GM21381 (cell line): Measurements from ENCODE around the gene HMGN1.
A peak's percentile ranks its signal among the peaks of the same experiment; 100 is the strongest.
"Not testable (repeated sequence)": the region's sequence is repeated elsewhere in the genome, so short reads cannot be mapped to it uniquely, and the experiment has no call there.

Source experiments
- ATAC-seq: cut with Tn5 transposase; IDR thresholded peaks from one replicate; pipeline ENCODE4 v1.9.1; 2021; ENCODE audit warnings: mild to moderate bottlenecking, moderate library complexity; ENCODE audit not compliant: unreplicated experiment

Gene HMGN1

GRCh38 chr21:39348355-39349210 is at the start of gene HMGN1:
TSS of gene HMGN1 (minus strand) at chr21:39349088. CDS start at chr21:39348917, 171 bp downstream.
- ATAC-seq: peak; percentile 49

GRCh38 chr21:39397646-39398385 is 48.9 kb upstream of the HMGN1 start:
- ATAC-seq: no peak

GRCh38 chr21:39392981-39393380 is 44.1 kb upstream of the HMGN1 start:
- ATAC-seq: no peak

GRCh38 chr21:39390212-39390765 is 41.4 kb upstream of the HMGN1 start:
- no peak for ATAC-seq

- peak; percentile 8 for ATAC-seq
Observed at GRCh38 chr21:39388811-39389155, 39.9 kb upstream of the HMGN1 start.

GRCh38 chr21:39388038-39388810 is 39.3 kb upstream of the HMGN1 start:
- peak; percentile 74 for ATAC-seq

- ATAC-seq: peak; percentile 67
Observed at GRCh38 chr21:39387461-39388037, 38.7 kb upstream of the HMGN1 start.

GRCh38 chr21:39386899-39387298 is 38.0 kb upstream of the HMGN1 start:
- ATAC-seq: no peak

- no peak for ATAC-seq
Observed at GRCh38 chr21:39386194-39386593, 37.3 kb upstream of the HMGN1 start.

GRCh38 chr21:39385299-39386145 is 36.6 kb upstream of the HMGN1 start:
- no peak for ATAC-seq

- ATAC-seq: no peak
Observed at GRCh38 chr21:39384674-39385298, 35.9 kb upstream of the HMGN1 start.

- ATAC-seq: not testable (repeated sequence)
Observed at GRCh38 chr21:39382096-39382495, 33.2 kb upstream of the HMGN1 start.

GRCh38 chr21:39381009-39381408 is 32.1 kb upstream of the HMGN1 start:
- no peak for ATAC-seq

- peak; percentile 98 for ATAC-seq
Observed at GRCh38 chr21:39379986-39380891, 31.4 kb upstream of the HMGN1 start.

GRCh38 chr21:39377444-39378050 is 28.7 kb upstream of the HMGN1 start:
- no peak for ATAC-seq

- ATAC-seq: no peak
Observed at GRCh38 chr21:39375446-39375845, 26.6 kb upstream of the HMGN1 start.

- no peak for ATAC-seq
Observed at GRCh38 chr21:39374046-39374445, 25.2 kb upstream of the HMGN1 start.

- no peak for ATAC-seq
Observed at GRCh38 chr21:39373634-39374033, 24.7 kb upstream of the HMGN1 start.
